CD4-positive, alpha-beta memory T cell (primary cell): ENCODE results near the gene IQCK. TPM values are rescaled to one million over a fixed set of nuclear protein-coding genes. Genes with fewer than 3 reads are reported as not detected.
A peak's percentile ranks its signal among the peaks of the same experiment; 100 is the strongest.
"Not testable (repeated sequence)": the region's sequence is repeated elsewhere in the genome, so short reads cannot be mapped to it uniquely, and the experiment has no call there.

Experiments used
- CTCF ChIA-PET: fragments of 350-600 bp; sonication (Branson Sonifier 250); formaldehyde crosslinking; loops from one replicate; lab custom pipeline; 2021; ENCODE audit warnings: inconsistent platforms; ENCODE audit not compliant: partially characterized antibody; lab: Charles Lee
- POLR2A ChIA-PET: fragments of 350-600 bp; sonication (Branson Sonifier 250); formaldehyde crosslinking; loops from one replicate; lab custom pipeline; 2021; ENCODE audit not compliant: partially characterized antibody; lab: Charles Lee
- DNase-seq, 5 donors: peaks; one replicate each; pipeline versions ENCODE4 v3.0.0 to v3.0.0-alpha.2; 2020 to 2022; ENCODE audit warnings: mixed read lengths in 1 of 5
- H3K27ac ChIP-seq: one replicate; pipeline ENCODE4 v1.7.0; 2013; ENCODE audit warnings: low read depth, low read length
- H3K27me3 ChIP-seq: 2 replicates; pipeline ENCODE4 v1.7.0; 2013; ENCODE audit warnings: mild to moderate bottlenecking, low read length, moderate library complexity; ENCODE audit not compliant: insufficient read depth
- H3K36me3 ChIP-seq: 2 replicates; pipeline ENCODE4 v1.7.0; 2013; ENCODE audit warnings: mild to moderate bottlenecking, low read length, moderate library complexity; ENCODE audit not compliant: insufficient read depth
- H3K4me1 ChIP-seq: 2 replicates; pipeline ENCODE4 v1.7.0; 2013; ENCODE audit warnings: mild to moderate bottlenecking, low read length, moderate library complexity; ENCODE audit not compliant: insufficient read depth
- H3K4me3 ChIP-seq, 2 donors: one replicate each; pipeline ENCODE4 v1.7.0; 2013; ENCODE audit warnings: low read length in 2 of 2, mild to moderate bottlenecking in 1 of 2
- H3K9me3 ChIP-seq, 2 donors: one replicate each; pipeline ENCODE4 v1.7.0; 2013; ENCODE audit warnings: low read length in 2 of 2, control low read depth in 1 of 2; ENCODE audit not compliant: control insufficient read depth in 1 of 2
- H3K27ac Mint-ChIP-seq, 7 donors: one replicate each; pipeline ENCODE4 v1.8.0; 2020 to 2021; ENCODE audit warnings: mixed read lengths in 7 of 7, mild to moderate bottlenecking in 6 of 7, inconsistent platforms in 3 of 7, moderate library complexity in 3 of 7
- H3K27me3 Mint-ChIP-seq, 2 donors: one replicate each; pipeline ENCODE4 v1.8.0; 2020 to 2021; ENCODE audit warnings: mixed read lengths in 2 of 2
- H3K36me3 Mint-ChIP-seq, 2 donors: one replicate each; pipeline ENCODE4 v1.8.0; 2020 to 2021; ENCODE audit warnings: mixed read lengths in 2 of 2, inconsistent platforms in 1 of 2, mild to moderate bottlenecking in 1 of 2
- H3K4me1 Mint-ChIP-seq, 4 donors: one replicate each; pipeline ENCODE4 v1.8.0; 2020 to 2021; ENCODE audit warnings: mixed read lengths in 4 of 4, mild to moderate bottlenecking in 1 of 4
- H3K4me3 Mint-ChIP-seq, 8 donors: one replicate each; pipeline ENCODE4 v1.8.0; 2020 to 2021; ENCODE audit warnings: mixed read lengths in 8 of 8, mild to moderate bottlenecking in 7 of 8, moderate library complexity in 6 of 8, inconsistent platforms in 3 of 8
- H3K9me3 Mint-ChIP-seq, 8 donors: one replicate each; pipeline ENCODE4 v1.8.0; 2020 to 2021; ENCODE audit warnings: mixed read lengths in 8 of 8, mild to moderate bottlenecking in 5 of 8, inconsistent platforms in 3 of 8, moderate library complexity in 1 of 8
- intact Hi-C: fragments of 100-400 bp; cut with micrococcal nuclease; formaldehyde crosslinking; loops from one replicate; pipeline ENCODE4 v1.15.1; 2023
- polyA plus RNA-seq, 2 donors: library from polyadenylated mRNA; unstranded; fragments of 300-500 nt; fragmentation: Illumina TruSeq; gene quantifications; one replicate each; pipeline ENCODE4 v1.2.3, GENCODE V29; 2021
- total RNA-seq, 2 experiments: library from RNA; stranded (reverse); gene quantifications; one replicate each; pipeline ENCODE4 v1.2.3, GENCODE V29; 2021

IQCK gene
- total and polyA plus RNA-seq, 4 experiments from 2014 or later, result 1.3 to 4.1 (median 2.4) TPM

- peak overlapping the region in 1 of 7 donors; percentile 27 for H3K27ac Mint-ChIP-seq
- H3K36me3 Mint-ChIP-seq, result peaks cover 18 to 37% of the 10 kb centered on the region in 2 donors
- intact Hi-C loops, result no loop called here
- POLR2A ChIA-PET, result no interaction called here
- CTCF ChIA-PET, result interaction anchor here (1.4 kb wide), 1 partner anchor 21 kb away, joined by 3 read pairs; no protein-coding TSS in a partner anchor
- H3K27me3 Mint-ChIP-seq, result no peaks in the 10 kb centered on the region
- H3K27ac ChIP-seq, result no peak overlapping the region
- H3K4me1 Mint-ChIP-seq, result peaks cover 14 to 48% (median 33%) of the 10 kb centered on the region in 4 donors
- H3K4me3 Mint-ChIP-seq, result peak overlapping the region in 1 of 8 donors; percentile 17
- no peaks in the 10 kb centered on the region for H3K9me3 ChIP-seq
- peaks cover 25% of the 10 kb centered on the region for H3K4me1 ChIP-seq
- no peak overlapping the region for H3K4me3 ChIP-seq
- no peaks in the 10 kb centered on the region for H3K9me3 Mint-ChIP-seq
- peaks cover 15% of the 10 kb centered on the region for H3K36me3 ChIP-seq
- DNase-seq, result no peak
- no peaks in the 10 kb centered on the region for H3K27me3 ChIP-seq
These were observed 2.5 kb upstream of the IQCK start for GRCh38 chr16:19715566-19715965.

- intact Hi-C loops, result no loop called here
- CTCF ChIA-PET, result no interaction called here
- Mint-ChIP-seq H3K36me3 (peaks cover 18 to 36% of the 10 kb centered on the region in 2 donors), H3K27me3 (no peaks in the 10 kb centered on the region), H3K27ac (peak overlapping the region in 4 of 7 donors; percentile 5 to 81 (median 9)), H3K4me3 (peak overlapping the region; percentile 59 to 95 (median 84)), H3K9me3 (no peaks in the 10 kb centered on the region), H3K4me1 (peaks cover 14 to 50% (median 33%) of the 10 kb centered on the region in 4 donors)
- no peaks in the 10 kb centered on the region for H3K27me3 ChIP-seq
- H3K4me1 ChIP-seq, result peaks cover 25% of the 10 kb centered on the region
- no peak overlapping the region for H3K4me3 ChIP-seq
- H3K9me3 ChIP-seq, result no peaks in the 10 kb centered on the region
- no peak for DNase-seq
- no peak overlapping the region for H3K27ac ChIP-seq
- peaks cover 15% of the 10 kb centered on the region for H3K36me3 ChIP-seq
- POLR2A ChIA-PET, result no interaction called here
These were observed 1.9 kb upstream of the IQCK start for GRCh38 chr16:19716183-19716582.

- H3K4me3 ChIP-seq, DNase-seq, H3K9me3 ChIP-seq, H3K27me3 Mint-ChIP-seq, H3K27ac ChIP-seq, H3K9me3 Mint-ChIP-seq, H3K27me3 ChIP-seq, intact Hi-C loops, POLR2A ChIA-PET: not testable (repeated sequence)
- peak overlapping the region; percentile 92 to 95 (median 94) for H3K4me3 Mint-ChIP-seq
- H3K4me1 Mint-ChIP-seq, result peaks cover 12 to 49% (median 33%) of the 10 kb centered on the region in 4 donors
- CTCF ChIA-PET, result interaction anchor here (1.1 to 2.9 kb wide), 2 partner anchors 11 to 21 kb away, joined by 3 to 12 read pairs; no protein-coding TSS in a partner anchor
- Histone ChIP-seq H3K36me3 (peaks cover 14% of the 10 kb centered on the region), H3K4me1 (peaks cover 25% of the 10 kb centered on the region)
- peaks cover 13 to 31% of the 10 kb centered on the region in 2 donors for H3K36me3 Mint-ChIP-seq
- peak overlapping the region in 2 of 7 donors; percentile 7 to 88 for H3K27ac Mint-ChIP-seq
These were observed 1.3 kb upstream of the IQCK start for GRCh38 chr16:19716728-19717127.

GRCh38 chr16:19717314-19717713 lies 757 bp upstream of the IQCK start:
- no peak for DNase-seq
- Histone ChIP-seq H3K4me3 (peak overlapping the region; percentile 93 to 96), H3K9me3 (no peaks in the 10 kb centered on the region)

GRCh38 chr16:19718624-19718965 lies 524 bp downstream of the IQCK start:
- H3K27ac Mint-ChIP-seq, result peak overlapping the region in 3 of 7 donors; percentile 27 to 88 (median 57)
- peaks cover 11 to 22% of the 10 kb centered on the region in 2 donors for H3K36me3 Mint-ChIP-seq
- intact Hi-C loops, result loop anchor here (1.0 to 2.0 kb wide), 4 partner anchors 163 to 651 kb away; partner anchors contain the start of genes CCP110, COQ7, GDE1 and VPS35L
- Histone ChIP-seq H3K36me3 (peaks cover 6% of the 10 kb centered on the region), H3K4me3 (peak overlapping the region; percentile 93 to 96), H3K4me1 (peaks cover 25% of the 10 kb centered on the region), H3K27me3 (no peaks in the 10 kb centered on the region), H3K9me3 (no peaks in the 10 kb centered on the region), H3K27ac (peak overlapping the region; percentile 67)
- H3K4me1 Mint-ChIP-seq, result peaks cover 17 to 46% (median 31%) of the 10 kb centered on the region in 4 donors
- ChIA-PET CTCF (interaction anchor here (1.0 to 2.9 kb wide), 4 partner anchors 21 to 161 kb away, joined by 3 to 12 read pairs (median 8); no protein-coding TSS in a partner anchor), POLR2A (interaction anchor here (1.1 to 1.7 kb wide), 5 partner anchors 19 to 194 kb away, joined by 5 to 11 read pairs (median 6); partner anchors contain the start of genes CCP110 and VPS35L)
- H3K9me3 Mint-ChIP-seq, result no peaks in the 10 kb centered on the region
- no peak for DNase-seq
- peak overlapping the region; percentile 77 to 95 (median 88) for H3K4me3 Mint-ChIP-seq
- no peaks in the 10 kb centered on the region for H3K27me3 Mint-ChIP-seq

More at GRCh38 chr16:19717314-19717713, 757 bp upstream of the IQCK start:
- Mint-ChIP-seq H3K27ac (peak overlapping the region; percentile 62 to 95 (median 84)), H3K4me1 (peaks cover 16 to 46% (median 34%) of the 10 kb centered on the region in 4 donors), H3K9me3 (no peaks in the 10 kb centered on the region), H3K36me3 (peaks cover 11 to 28% of the 10 kb centered on the region in 2 donors), H3K27me3 (no peaks in the 10 kb centered on the region), H3K4me3 (peak overlapping the region; percentile 92 to 95 (median 94))
- intact Hi-C loops, result no loop called here
- H3K4me1 ChIP-seq, result peaks cover 25% of the 10 kb centered on the region
- peaks cover 8% of the 10 kb centered on the region for H3K36me3 ChIP-seq
- peak overlapping the region; percentile 67 for H3K27ac ChIP-seq
- H3K27me3 ChIP-seq, result no peaks in the 10 kb centered on the region
- POLR2A ChIA-PET, result interaction anchor here (0.9 to 1.7 kb wide), 7 partner anchors 18 to 193 kb away, joined by 3 to 11 read pairs (median 5); partner anchors contain the start of genes CCP110, GPRC5B and VPS35L
- CTCF ChIA-PET, result interaction anchor here (0.7 to 2.9 kb wide), 4 partner anchors 12 to 190 kb away, joined by 3 to 12 read pairs (median 6); no protein-coding TSS in a partner anchor

GRCh38 chr16:19722269-19722952 lies 4.3 kb downstream of the IQCK start:
- H3K27ac Mint-ChIP-seq, result peak overlapping the region in 1 of 7 donors; percentile 25
- peaks cover 6 to 19% (median 9%) of the 10 kb centered on the region in 4 donors for H3K4me1 Mint-ChIP-seq
- H3K36me3 Mint-ChIP-seq, result peaks cover 0 to 2% of the 10 kb centered on the region in 2 donors
- no peak overlapping the region for H3K27ac ChIP-seq
- no peaks in the 10 kb centered on the region for H3K27me3 Mint-ChIP-seq
- CTCF ChIA-PET, result no interaction called here
- intact Hi-C loops, result no loop called here
- H3K4me1 ChIP-seq, result peaks cover 8% of the 10 kb centered on the region
- H3K36me3 ChIP-seq, result no peaks in the 10 kb centered on the region
- H3K4me3 Mint-ChIP-seq, result peak overlapping the region in 1 of 8 donors; percentile 5
- POLR2A ChIA-PET, result no interaction called here
- H3K9me3 Mint-ChIP-seq, result no peaks in the 10 kb centered on the region
- no peak for DNase-seq
- H3K9me3 ChIP-seq, result no peaks in the 10 kb centered on the region
- no peak overlapping the region for H3K4me3 ChIP-seq
- H3K27me3 ChIP-seq, result no peaks in the 10 kb centered on the region

GRCh38 chr16:19722981-19723380 lies 4.9 kb downstream of the IQCK start:
- no peaks in the 10 kb centered on the region for H3K27me3 Mint-ChIP-seq
- H3K4me3 ChIP-seq, result no peak overlapping the region
- H3K27ac Mint-ChIP-seq, result peak overlapping the region in 1 of 7 donors; percentile 53
- ChIA-PET POLR2A (no interaction called here), CTCF (no interaction called here)
- no peaks in the 10 kb centered on the region for H3K36me3 Mint-ChIP-seq
- H3K27ac ChIP-seq, result no peak overlapping the region
- no peaks in the 10 kb centered on the region for H3K36me3 ChIP-seq
- no peak for DNase-seq
- no peaks in the 10 kb centered on the region for H3K9me3 Mint-ChIP-seq
- intact Hi-C loops, result no loop called here
- no peak overlapping the region for H3K4me3 Mint-ChIP-seq
- H3K4me1 Mint-ChIP-seq, result peaks cover 4 to 14% (median 8%) of the 10 kb centered on the region in 4 donors
- no peaks in the 10 kb centered on the region for H3K27me3 ChIP-seq
- H3K4me1 ChIP-seq, result peaks cover 7% of the 10 kb centered on the region
- H3K9me3 ChIP-seq, result no peaks in the 10 kb centered on the region
